Measurements from ENCODE around the gene CHPT1.
"Not testable (repeated sequence)": the region's sequence is repeated elsewhere in the genome, so short reads cannot be mapped to it uniquely, and the experiment has no call there.

Gene CHPT1

DNA sequence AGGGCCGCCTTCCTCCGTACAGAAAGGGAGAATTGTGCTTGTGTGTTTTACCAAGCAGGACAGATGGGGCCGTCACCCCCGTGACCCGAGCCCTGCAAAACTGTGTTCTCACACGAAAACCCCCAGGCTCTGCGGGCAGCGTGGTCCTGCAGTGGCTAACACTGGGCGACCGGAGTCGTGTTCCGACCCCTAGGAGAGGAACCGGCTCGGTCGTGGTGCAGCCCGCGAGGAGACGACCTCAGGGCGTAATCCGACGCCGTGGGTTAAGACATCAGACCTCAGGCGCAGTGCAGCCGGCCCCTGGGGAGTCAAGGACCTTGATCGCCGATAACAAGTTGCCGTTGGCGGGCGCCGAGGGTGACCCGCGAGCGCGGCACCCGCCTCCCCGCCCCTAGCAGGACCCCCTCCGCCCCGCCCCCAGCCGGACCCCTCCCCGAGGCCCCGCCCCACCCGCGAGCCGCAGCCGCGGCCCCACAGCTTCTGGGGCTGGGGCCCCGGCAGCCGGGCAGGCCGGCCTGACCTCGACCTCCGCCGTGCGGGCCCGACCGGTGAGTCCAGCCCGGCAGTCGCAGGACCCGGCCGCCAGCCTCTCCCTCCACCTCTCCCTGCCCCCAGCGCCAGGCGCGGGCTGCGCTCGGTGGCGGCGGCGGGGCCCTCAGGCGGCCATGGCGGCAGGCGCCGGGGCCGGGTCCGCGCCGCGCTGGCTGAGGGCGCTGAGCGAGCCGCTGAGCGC lies at the start of gene CHPT1:
CHPT1 (plus strand) TSS at position 444 of the 733 bp plus-strand sequence; CDS start at position 666, 222 bp downstream.
- no peak within 1 kb of the TSS for H3K27ac ChIP-seq
- no peak for DNase-seq (ENCODE audit: low read depth, low spot score)

DNA sequence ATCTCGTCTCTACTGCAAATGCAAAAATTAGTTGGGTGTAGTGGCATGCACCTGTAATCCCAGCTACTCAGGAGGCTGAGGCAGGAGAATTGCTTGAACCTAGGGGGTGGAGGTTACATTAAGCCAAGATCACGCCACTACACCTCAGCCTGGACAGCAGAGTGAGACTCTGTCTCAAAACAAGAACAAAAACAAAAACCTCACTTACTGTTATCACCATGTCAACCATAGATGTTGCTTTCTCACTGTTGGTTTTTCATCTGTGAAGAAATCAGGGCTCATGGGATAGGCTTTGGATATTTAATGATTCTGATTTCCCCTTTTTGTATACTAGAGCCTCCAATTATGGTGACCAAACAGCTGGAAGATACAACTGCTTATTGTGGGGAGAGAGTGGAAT lies 49.7 kb upstream of the CHPT1 start:
- H3K27ac ChIP-seq = no peak overlapping the region
- DNase-seq (ENCODE audit: low read depth, low spot score) = no peak

DNA sequence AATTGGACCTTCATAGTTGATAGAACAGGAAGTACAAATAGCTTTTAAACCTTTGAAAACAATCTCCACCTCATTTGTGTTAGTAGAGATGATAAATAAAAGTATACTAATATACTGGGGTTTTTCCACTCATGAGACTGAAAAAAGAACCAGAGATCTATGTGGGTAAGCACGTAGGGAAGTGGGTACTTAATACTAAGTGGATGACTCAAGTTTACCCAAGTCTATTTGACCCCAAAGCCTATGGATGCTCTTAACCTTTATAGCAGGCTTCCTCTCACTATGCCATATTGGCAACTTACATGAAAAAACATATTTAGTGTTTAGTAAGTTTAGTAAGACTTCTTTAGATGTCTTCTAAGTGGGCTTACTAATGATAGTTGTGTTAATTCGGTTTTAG lies 49.2 kb upstream of the CHPT1 start:
- DNase-seq (ENCODE audit: low read depth, low spot score) = no peak
- H3K27ac ChIP-seq = no peak overlapping the region

DNA sequence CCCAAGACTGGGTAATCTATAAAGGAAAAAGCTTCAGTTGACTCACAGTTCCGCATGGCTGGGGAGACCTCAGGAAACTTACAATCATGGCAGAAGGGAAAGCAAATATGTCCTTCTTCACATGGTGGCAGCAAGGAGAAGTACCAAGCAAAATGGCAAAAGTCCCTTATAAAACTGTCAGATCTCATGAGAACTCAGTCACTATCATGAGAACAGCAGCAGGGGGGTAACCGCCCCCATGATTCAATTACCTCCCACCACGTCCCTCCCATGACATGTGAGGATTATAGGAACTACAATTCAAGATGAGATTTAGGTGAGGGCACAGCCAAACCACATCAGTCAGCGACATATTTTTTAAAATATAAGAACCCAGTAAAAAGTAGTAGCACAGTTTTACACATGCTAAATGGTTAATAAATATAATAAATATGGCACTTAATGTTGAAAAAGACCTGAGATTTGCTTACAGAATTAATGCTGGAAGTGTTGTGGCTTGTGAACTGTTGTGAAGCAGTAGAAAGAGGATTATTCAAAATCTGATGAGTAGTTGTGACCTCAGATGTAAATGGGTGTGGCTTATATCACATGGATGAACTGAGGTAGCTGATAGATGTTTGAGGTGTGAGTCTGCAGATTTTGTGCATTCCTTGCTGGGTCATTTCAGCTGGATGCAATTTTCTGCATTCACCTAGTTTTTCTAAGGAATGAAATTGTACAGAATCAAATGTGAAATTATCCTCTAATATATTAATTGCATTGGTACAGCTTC lies 46.9 kb upstream of the CHPT1 start:
- no peak overlapping the region for H3K27ac ChIP-seq
- no peak for DNase-seq (ENCODE audit: low read depth, low spot score)

DNA sequence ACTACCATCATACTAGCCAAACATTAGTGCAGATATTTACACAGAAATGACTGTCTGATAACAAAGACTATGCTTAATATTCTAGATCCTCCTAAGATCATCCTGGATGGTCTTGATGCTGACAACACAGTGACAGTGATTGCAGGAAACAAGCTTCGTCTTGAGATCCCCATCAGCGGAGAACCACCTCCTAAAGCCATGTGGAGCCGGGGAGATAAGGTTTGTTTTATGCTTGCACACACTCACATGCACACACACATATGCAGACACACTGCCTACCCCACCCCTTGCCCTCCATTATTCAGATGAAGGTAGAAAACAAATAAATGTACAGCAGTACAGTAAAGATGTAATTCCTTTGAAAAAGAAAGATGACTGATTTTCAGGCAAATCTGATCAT lies 44.4 kb upstream of the CHPT1 start:
- H3K27ac ChIP-seq = no peak overlapping the region
- DNase-seq (ENCODE audit: low read depth, low spot score) = no peak

DNA sequence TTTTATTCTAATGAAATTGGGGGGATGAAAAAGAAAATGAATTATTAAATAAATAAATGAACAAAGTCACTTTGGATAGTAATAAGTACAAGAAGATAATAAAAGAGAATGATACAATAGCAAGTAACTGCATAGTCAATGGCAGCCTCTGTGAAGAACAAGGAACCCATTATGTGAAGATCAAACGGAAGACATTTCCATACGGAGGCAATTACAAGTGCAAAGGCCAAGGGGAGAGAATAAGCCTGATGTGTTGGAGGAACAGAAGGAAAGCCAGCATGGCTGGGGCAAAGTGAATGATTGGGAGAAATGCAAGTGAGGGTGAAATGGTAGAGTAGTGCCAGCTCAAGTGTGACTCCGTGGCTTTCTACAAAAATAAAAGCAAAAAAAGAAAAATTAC lies 43.9 kb upstream of the CHPT1 start:
- DNase-seq (ENCODE audit: low read depth, low spot score) = no peak

DNA sequence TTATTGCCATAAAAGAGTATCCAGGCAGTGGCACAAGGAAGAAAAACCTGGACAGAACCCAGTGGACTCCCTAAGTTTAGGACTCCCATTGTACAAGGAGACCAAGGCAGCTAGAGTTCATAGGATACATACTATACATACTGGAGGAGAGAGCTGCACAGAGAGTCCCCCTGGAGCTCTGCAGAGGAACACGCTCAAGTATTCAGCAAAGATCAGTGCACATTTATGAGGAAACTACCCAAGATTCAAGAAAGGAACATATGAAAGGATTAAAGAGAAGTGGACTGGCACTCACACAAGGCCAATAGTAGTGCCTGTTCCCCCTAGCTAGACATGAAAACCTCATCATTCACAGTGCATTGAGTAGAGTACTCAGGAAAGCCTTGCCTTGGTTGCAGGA lies 43.0 kb upstream of the CHPT1 start:
- no peak overlapping the region for H3K27ac ChIP-seq
- no peak for DNase-seq (ENCODE audit: low read depth, low spot score)

More for the DNA sequence above, 43.9 kb upstream of the CHPT1 start:
- H3K27ac ChIP-seq = no peak overlapping the region

DNA sequence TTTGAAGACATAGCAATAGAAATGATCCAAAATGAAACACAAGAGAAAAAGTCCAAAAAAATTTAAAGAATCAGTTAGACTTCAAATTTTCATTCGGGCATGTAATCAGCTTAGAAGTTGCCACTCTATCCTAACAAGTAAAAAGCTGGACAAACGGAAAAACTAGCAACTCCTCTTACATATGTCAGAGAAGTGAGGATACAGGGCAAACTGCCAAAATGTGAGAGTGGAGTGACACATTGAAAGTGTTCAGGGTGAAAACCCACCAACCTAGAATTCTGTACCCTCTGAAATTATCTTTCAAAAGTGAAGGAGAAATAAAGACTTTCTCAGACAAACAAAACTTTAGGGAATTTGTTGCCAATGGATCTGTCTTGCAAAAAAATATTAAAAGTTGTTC lies 42.0 kb upstream of the CHPT1 start:
- no peak for DNase-seq (ENCODE audit: low read depth, low spot score)
- H3K27ac ChIP-seq = no peak overlapping the region

DNA sequence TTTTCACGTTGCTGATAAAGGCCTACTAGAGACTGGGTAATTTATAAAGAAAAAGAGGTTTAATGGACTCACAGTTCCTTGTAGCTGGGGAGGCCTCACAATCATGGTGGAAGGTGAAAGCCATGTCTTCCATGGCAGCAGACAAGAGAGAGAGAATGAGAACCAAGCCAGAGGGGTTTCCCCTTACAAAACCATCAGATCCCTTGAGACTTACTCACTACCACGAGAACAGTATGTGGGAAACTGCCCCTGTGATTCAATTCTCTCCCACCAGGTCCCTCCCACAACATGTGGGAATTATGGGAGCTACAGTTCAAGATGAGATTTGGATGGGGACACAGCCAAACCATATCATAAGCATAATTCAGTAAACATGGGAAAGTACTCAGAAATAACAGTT lies 36.8 kb upstream of the CHPT1 start:
- not testable (repeated sequence) for H3K27ac ChIP-seq; DNase-seq (ENCODE audit: low read depth, low spot score)

DNA sequence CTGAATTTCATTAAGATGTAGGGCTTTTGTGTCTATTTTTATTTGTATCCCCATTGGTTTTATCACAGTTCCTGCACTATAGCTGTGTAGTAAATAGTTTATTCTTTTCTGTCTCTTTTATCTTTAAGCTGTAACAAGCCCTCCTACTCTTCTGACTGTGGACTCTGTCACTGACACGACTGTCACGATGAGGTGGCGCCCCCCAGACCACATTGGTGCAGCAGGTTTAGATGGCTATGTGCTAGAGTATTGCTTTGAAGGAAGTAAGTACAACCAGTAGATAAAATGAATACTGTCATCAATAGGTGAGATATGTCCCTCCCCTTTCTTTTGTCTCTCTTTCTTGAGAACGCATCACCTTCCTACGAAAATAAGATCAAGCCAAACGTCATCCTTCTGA lies 34.1 kb upstream of the CHPT1 start:
- H3K27ac ChIP-seq = no peak overlapping the region
- DNase-seq (ENCODE audit: low read depth, low spot score) = no peak

DNA sequence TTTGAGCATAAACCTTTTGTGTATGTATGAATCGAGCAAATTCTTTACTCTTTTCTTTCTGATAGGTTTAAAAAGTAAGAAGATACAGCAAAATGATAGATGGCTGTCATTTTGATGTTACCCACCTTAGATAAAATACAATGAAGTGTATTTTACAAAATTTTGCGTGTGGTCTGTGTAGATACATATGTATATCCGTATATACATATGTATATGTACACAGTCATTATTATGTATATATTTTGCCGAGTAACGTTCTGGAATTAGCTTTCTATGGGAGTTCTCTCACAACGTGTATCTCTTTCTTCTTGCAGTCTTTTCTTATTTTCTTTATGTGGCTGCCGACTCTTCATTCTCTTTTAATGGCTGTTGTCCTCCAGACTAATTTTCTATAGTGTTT lies 32.4 kb upstream of the CHPT1 start:
- no peak for DNase-seq (ENCODE audit: low read depth, low spot score)
- no peak overlapping the region for H3K27ac ChIP-seq

DNA sequence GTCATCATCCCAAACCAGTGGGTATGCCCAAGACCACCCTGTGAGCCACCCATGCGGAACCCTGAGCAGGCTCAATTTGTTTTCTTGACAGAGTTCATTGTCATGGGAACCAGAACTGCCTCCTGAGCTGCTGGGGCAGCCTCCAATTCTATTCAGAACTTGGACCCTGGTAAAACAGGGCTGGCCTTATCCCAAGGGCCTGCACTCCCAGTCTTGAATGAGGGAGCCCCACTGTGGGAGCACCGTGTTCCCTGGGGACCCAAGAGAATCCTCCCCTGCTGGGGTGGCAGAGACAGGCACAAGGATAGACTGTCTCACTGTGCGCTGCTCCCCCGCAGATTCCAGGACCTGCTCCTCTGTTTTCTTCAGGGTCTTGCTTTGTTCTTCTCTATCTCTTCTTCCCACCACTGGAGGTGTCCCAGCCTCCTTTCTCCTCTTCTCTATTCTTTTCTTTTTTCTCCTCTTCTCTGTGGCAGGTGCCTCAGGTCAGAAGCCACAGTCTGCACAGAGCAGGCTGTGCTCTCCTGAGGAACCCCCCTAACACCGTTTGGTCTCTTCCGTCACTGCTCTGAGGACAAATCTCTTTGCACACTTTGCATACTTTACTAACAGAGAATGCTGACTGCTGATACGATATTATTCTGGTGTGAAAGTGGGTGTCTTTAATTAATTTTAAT lies 31.2 kb upstream of the CHPT1 start:
- no peak overlapping the region for H3K27ac ChIP-seq
- DNase-seq (ENCODE audit: low read depth, low spot score) = no peak

DNA sequence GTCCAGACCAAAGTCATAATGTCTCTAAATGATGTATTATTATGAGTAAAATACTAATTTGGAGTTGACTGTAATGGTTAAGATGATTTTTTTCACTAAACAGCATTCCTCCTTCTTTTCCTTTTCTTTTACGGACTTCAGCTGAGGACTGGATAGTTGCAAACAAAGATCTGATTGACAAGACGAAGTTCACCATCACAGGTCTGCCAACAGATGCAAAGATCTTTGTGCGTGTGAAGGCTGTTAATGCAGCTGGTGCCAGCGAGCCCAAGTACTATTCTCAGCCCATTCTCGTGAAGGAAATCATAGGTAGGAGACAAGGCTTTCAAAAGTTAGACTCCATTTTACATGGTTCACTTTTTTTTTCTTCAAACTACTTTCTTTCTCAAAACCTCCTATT lies 29.8 kb upstream of the CHPT1 start:
- no peak for DNase-seq (ENCODE audit: low read depth, low spot score)
- no peak overlapping the region for H3K27ac ChIP-seq

DNA sequence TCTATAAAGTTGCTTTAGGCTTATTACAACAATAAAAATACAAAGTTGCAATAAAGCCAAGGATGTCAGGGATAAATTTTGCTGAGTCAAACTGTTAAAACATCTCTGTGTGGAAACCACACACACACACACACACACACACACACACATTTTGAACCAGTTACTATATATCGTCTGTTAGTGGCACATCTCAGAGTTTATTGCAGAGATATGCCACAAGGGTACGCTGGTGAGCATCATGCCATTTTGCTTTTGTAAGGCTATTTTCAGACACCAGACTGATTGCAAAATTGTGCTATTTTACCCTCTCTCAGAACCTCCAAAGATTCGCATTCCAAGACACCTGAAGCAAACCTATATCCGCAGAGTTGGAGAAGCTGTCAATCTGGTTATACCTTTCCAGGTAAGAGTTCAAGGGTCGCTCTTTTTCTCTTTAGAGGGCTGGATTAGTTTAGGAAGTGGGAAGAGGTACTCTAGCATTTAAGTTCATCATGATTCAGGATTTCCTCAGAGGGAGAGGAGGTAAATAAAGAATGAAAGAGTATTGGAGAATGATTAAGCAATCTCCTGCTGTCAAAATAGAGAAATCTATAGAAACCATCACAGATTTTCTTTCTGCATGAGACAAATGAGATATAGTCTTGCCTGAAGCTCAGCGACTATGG lies 27.3 kb upstream of the CHPT1 start:
- DNase-seq (ENCODE audit: low read depth, low spot score) = no peak

DNA sequence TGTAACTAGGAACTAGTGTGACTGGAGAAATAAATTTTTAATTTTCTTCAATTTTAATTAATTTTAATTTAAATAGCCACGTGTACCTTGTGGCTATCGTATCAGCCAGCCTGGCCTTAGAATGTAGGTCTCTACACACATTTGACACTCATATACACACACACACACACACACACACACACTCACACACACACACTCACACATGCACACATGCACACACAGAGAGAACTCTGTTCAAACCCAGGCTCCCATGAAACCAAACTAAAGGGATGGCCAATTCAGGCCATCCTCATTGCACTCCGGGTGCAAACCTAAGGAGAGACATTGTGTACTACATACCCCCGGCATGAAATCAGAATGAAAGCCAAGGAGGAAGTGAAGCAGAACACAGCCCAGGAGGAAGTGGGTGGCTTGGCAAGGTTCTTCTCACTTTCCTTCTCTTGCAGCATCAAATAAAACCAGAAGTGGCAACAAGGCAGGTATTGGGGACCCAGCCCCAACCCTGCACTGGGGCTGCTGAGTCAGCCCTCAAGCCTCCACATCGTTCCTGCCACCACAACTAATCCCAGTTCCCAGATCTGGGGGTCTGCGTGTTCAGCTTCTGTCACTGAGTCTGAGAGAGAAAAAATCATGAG lies 26.2 kb upstream of the CHPT1 start:
- DNase-seq (ENCODE audit: low read depth, low spot score) = no peak
- H3K27ac ChIP-seq = no peak overlapping the region

More for the DNA sequence above, 27.3 kb upstream of the CHPT1 start:
- H3K27ac ChIP-seq = no peak overlapping the region

DNA sequence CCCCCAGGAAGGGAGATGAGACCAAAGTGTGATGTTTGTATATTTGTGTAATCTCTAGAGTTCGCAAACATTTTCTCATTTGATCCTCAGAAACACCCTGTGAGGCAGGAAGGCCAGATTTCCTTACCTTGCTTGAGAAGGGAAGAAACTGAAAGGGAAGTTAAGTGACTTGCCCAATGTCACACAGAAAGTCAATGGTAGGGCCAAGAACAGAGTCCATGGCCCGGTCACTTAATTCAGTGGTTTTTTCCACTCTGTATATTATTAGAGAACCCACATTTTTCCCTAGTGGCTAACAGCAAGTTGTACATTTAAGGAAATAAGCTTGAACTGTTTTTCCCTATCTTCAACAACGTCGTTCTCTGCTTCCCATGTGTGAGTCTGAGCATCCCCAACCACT lies 25.6 kb upstream of the CHPT1 start:
- no peak overlapping the region for H3K27ac ChIP-seq
- DNase-seq (ENCODE audit: low read depth, low spot score) = no peak

DNA sequence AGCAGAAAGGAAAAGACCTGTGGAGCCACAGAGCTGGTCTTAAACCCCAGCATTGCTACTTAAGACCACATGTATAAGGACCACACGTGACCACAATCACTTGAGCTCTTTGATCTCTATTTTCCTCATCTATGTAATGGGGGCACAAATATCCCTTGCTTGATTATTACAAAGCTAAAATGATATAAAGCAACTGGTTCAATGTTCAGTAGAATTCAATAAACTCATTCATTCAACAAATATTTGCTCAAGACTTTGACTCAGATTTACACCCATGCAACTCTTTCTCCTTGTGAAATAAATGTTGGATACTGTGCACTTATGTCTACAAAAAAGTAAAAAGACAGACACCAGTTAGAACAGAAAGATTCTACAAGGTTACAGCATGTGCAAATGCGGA lies 21.9 kb upstream of the CHPT1 start:
- H3K27ac ChIP-seq = no peak overlapping the region
- no peak for DNase-seq (ENCODE audit: low read depth, low spot score)

DNA sequence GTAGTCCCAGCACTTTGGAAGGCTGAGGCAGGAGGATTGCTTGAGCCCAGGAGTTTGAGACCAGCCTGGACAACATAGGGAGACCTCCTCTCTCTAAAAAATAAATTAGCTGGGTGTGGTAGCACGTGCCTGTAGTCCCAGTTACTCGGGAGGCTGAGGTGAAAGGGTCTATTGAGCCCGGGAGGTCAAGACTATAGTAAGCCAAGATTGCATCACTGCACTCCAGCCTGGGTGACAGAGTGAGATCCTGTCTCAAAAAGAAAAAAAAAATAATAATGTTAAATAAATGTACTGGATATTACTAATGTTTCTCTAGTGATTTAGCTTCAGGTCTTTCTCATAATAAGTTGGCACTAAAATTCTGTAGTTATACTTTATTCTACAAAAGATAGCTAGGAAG lies 20.9 kb upstream of the CHPT1 start:
- not testable (repeated sequence) for H3K27ac ChIP-seq; DNase-seq (ENCODE audit: low read depth, low spot score)

DNA sequence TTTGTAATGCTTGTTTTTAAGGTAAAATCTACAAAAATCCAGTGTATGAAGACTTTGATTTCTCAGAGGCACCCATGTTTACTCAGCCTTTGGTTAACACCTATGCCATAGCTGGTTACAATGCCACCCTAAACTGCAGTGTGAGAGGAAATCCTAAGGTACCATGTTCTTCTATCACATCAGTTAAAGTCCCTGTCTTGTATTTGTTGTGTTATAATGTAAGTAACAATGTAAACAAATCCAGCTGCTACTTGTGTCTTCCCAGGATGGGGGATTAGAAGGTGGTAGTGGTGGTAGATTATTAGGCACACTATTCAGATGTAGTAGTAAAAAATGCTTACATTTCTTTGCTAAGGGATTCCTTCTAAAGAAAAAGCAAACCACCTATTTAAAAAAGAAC lies 19.4 kb upstream of the CHPT1 start:
- H3K27ac ChIP-seq = no peak overlapping the region
- no peak for DNase-seq (ENCODE audit: low read depth, low spot score)

DNA sequence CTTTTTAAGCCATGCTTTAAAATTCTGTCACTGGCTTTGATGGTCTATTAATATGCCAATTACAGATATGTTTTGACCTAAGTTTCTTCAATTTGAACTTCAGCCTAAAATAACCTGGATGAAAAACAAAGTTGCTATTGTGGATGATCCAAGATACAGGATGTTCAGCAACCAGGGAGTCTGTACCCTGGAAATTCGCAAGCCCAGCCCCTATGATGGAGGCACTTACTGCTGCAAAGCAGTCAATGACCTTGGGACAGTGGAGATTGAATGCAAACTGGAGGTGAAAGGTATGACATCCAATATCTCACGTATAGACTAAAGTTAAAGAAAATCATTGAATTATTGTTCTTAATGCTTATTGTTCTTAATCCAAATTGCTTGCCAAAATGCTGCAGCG lies 17.2 kb upstream of the CHPT1 start:
- DNase-seq (ENCODE audit: low read depth, low spot score) = no peak
- no peak overlapping the region for H3K27ac ChIP-seq

Measured in epithelial cell of prostate (primary cell).